Transverse colon (tissue), 4 donors: ENCODE data around the gene ESYT1. TPM values are rescaled to one million over a fixed set of nuclear protein-coding genes. Genes with fewer than 3 reads are reported as not detected.

ENCODE experiments used
- DNase-seq: peaks from one replicate; pipeline ENCODE4 v3.0.0-alpha.2; 2019
- H3K27ac ChIP-seq, 4 donors: fragments of 200-600 bp; sonication (generic); 2 replicates each; pipeline ENCODE4 v1.5.1; 2016 to 2018; ENCODE audit warnings: inconsistent platforms in 4 of 4
- H3K27me3 ChIP-seq: fragments of 200-600 bp; sonication (generic); 2 replicates; pipeline ENCODE4 v1.5.1; 2017; ENCODE audit warnings: inconsistent platforms
- H3K36me3 ChIP-seq, 4 donors: fragments of 200-600 bp; sonication (generic); 2 replicates each; pipeline ENCODE4 v1.5.1; 2017 to 2019; ENCODE audit warnings: inconsistent platforms in 4 of 4
- H3K4me1 ChIP-seq, 4 donors: fragments of 200-600 bp; sonication (generic); 2 replicates each; pipeline ENCODE4 v1.5.1; 2017 to 2020; ENCODE audit warnings: inconsistent platforms in 4 of 4
- H3K4me3 ChIP-seq, 4 donors: fragments of 200-600 bp; sonication (generic); 1 replicate in 1 of 4; 2 replicates in 3 of 4; pipeline versions ENCODE4 v1.5.1 to v1.6.1; 2017 to 2019; ENCODE audit warnings: inconsistent platforms in 4 of 4
- H3K9me3 ChIP-seq, 2 donors: fragments of 200-600 bp; sonication (generic); 2 replicates each; pipeline ENCODE4 v1.5.1; 2017 to 2019; ENCODE audit warnings: inconsistent platforms in 2 of 2
- EP300 ChIP-seq: sonication (generic); formaldehyde crosslinking; IDR thresholded peaks from one replicate; pipeline ENCODE4 v1.6.1; 2017; ENCODE audit warnings: antibody characterized with exemption, low read depth
- POLR2A ChIP-seq: fragments of 450-650 bp; IDR thresholded peaks from one replicate; pipeline ENCODE4 v1.6.1; 2016; ENCODE audit warnings: antibody characterized with exemption, mild to moderate bottlenecking, moderate library complexity
- POLR2AphosphoS5 ChIP-seq, 3 donors: sonication (generic); formaldehyde crosslinking; IDR thresholded peaks; one replicate each; pipeline ENCODE4 v1.6.1; 2016; ENCODE audit warnings: antibody characterized with exemption in 3 of 3
- WGBS, 2 donors: methylation state at CpG; one replicate each; pipeline ENCODE4 v1.1.5; 2018; ENCODE audit warnings: low coverage in 1 of 2; 5-methylcytosine and 5-hydroxymethylcytosine counted together
- in situ Hi-C, 4 donors: fragments of 200-750 bp; cut with MboI; loops; one replicate each; pipeline versions ENCODE4 v1.15.0 to v1.15.1; 2017; ENCODE audit warnings: low sequenced_read_pairs in 3 of 4, low pct_ligation_motif_present in 1 of 4, low pct_unique_long_range_greater_than_20kb in 1 of 4
- intact Hi-C: fragments of 100-400 bp; cut with DNase I; formaldehyde crosslinking; loops from one replicate; pipeline ENCODE4 v1.15.1; 2023; ENCODE audit warnings: low total_unique reads
- total RNA-seq, 4 donors: library from RNA; depleted of rRNA; stranded (reverse); fragments of >200 nt; gene quantifications; one replicate each; pipeline ENCODE4 v1.1.0, GENCODE V29; 2016
- TF ChIP-seq, protein P1 (sequence below), 5 experiments: fragments of 200-600 bp in 3 of 5; fragments of 450-650 bp in 2 of 5; sonication (generic) in 3 of 5; IDR thresholded peaks; 1 replicate in 2 of 5; 2 replicates in 3 of 5; pipeline ENCODE4 v1.5.1; 2016 to 2017; ENCODE audit warnings: antibody characterized with exemption in 5 of 5, inconsistent platforms in 3 of 5, mild to moderate bottlenecking in 2 of 5, moderate library complexity in 1 of 5

The ESYT1 gene
- total RNA-seq, 4 donors from 2014 or later: 94.2 to 133 (median 97.9) TPM

- TF ChIP-seq POLR2A: no peak
- TF ChIP-seq POLR2AphosphoS5 (IDR thresholded peaks at IDR 0.05): no peak
- Histone ChIP-seq H3K9me3 (no peaks in the 10 kb centered on the region), H3K4me3 (no peak overlapping the region), H3K36me3 (peaks cover 0 to 49% (median 20%) of the 10 kb centered on the region in 4 donors), H3K4me1 (peaks cover 7 to 32% (median 24%) of the 10 kb centered on the region in 4 donors), H3K27ac (no peak overlapping the region), H3K27me3 (no peaks in the 10 kb centered on the region)
- intact Hi-C loops (no loop called here), in situ Hi-C loops (no loop called here)
- no peak for DNase-seq
- 92 to 100% methylated on average over 3 of the region's 3 CpGs for WGBS, 2 donors
Observed at GRCh38 chr12:56107242-56107641, 20.8 kb upstream of the ESYT1 start.

GRCh38 chr12:56110571-56110970, 17.5 kb upstream of the ESYT1 start:
- peaks cover 0 to 54% (median 23%) of the 10 kb centered on the region in 4 donors for H3K36me3 ChIP-seq
- in situ Hi-C loops: loop anchor here in 2 of 4 donors (10.0 kb wide), 2 partner anchors 66 to 386 kb away; partner anchors contain the start of genes CD63 (in 1 of the 2), RDH5 (in 1 of the 2) and RPS26 (in 1 of the 2)

DNA sequence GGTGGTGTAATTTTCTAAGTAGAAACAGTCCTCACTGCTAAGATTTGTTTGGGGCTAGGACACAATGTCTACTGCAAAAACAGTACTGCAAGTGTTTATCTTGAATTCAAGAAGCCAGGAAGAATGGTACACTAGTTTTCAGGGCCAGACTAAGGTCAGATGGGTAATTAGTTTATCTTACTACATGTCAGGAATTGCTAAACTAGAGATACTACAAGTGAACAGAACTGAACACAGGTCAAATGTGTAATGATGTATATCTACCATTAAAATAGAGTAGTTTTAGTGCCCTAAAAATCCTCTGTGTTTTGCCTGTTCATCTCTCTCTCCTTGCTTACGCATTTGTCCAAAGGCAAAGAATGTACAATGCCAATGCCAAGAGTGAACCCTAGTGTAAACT, 14.0 kb upstream of the ESYT1 start:
- Histone ChIP-seq H3K9me3 (no peaks in the 10 kb centered on the region), H3K27me3 (no peaks in the 10 kb centered on the region), H3K27ac (no peak overlapping the region), H3K36me3 (peaks cover 0 to 34% (median 17%) of the 10 kb centered on the region in 4 donors), H3K4me3 (no peak overlapping the region), H3K4me1 (peaks cover 6 to 13% (median 8%) of the 10 kb centered on the region in 4 donors)
- intact Hi-C loops (no loop called here), in situ Hi-C loops (loop anchor here in 2 of 4 donors (10.0 kb wide), 2 partner anchors 69 to 389 kb away; partner anchors contain the start of genes CD63 (in 1 of the 2), RDH5 (in 1 of the 2) and RPS26 (in 1 of the 2))
- DNase-seq: no peak
- no peak for TF ChIP-seq POLR2A
- TF ChIP-seq EP300: no peak
- no peak for TF ChIP-seq POLR2AphosphoS5 (IDR thresholded peaks at IDR 0.05)
- TF ChIP-seq, protein P1, sequence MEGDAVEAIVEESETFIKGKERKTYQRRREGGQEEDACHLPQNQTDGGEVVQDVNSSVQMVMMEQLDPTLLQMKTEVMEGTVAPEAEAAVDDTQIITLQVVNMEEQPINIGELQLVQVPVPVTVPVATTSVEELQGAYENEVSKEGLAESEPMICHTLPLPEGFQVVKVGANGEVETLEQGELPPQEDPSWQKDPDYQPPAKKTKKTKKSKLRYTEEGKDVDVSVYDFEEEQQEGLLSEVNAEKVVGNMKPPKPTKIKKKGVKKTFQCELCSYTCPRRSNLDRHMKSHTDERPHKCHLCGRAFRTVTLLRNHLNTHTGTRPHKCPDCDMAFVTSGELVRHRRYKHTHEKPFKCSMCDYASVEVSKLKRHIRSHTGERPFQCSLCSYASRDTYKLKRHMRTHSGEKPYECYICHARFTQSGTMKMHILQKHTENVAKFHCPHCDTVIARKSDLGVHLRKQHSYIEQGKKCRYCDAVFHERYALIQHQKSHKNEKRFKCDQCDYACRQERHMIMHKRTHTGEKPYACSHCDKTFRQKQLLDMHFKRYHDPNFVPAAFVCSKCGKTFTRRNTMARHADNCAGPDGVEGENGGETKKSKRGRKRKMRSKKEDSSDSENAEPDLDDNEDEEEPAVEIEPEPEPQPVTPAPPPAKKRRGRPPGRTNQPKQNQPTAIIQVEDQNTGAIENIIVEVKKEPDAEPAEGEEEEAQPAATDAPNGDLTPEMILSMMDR (IDR thresholded peaks at IDR 0.05): no peak
- WGBS, 2 donors: 91 to 100% methylated on average over 1 of the region's 1 CpG

More at GRCh38 chr12:56110571-56110970, 17.5 kb upstream of the ESYT1 start:
- TF ChIP-seq, protein P1 (IDR thresholded peaks at IDR 0.05): no peak
- no peak for TF ChIP-seq EP300
- TF ChIP-seq POLR2AphosphoS5 (IDR thresholded peaks at IDR 0.05): no peak
- TF ChIP-seq POLR2A: no peak
- H3K27ac ChIP-seq: no peak overlapping the region
- intact Hi-C loops: no loop called here
- no peaks in the 10 kb centered on the region for H3K9me3 ChIP-seq
- DNase-seq: no peak
- no peaks in the 10 kb centered on the region for H3K27me3 ChIP-seq
- 92 to 95% methylated on average over 4 to 5 of the region's 5 CpGs for WGBS, 2 donors
- H3K4me3 ChIP-seq: no peak overlapping the region
- H3K4me1 ChIP-seq: peaks cover 6 to 18% (median 13%) of the 10 kb centered on the region in 4 donors

DNA sequence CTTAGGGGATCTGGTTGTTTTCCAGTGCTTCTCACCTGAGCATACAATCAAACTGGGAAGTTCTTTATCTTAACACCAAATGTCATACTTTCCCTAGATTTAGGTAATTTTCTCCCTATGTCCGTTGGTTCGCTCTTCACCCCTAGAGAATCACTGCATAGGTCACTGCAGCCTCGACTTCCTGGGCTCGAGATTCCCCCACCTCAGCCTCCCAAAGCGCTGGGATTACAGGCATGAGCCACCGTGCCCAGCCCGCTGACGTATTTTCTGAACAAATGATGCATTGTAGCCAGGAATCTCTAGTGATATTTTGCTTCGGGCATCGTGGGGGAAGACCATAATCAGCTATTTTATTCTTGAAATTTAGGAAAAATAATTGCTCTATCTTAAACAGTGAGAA, 12.7 kb upstream of the ESYT1 start:
- Histone ChIP-seq H3K36me3 (peaks cover 0 to 25% (median 11%) of the 10 kb centered on the region in 4 donors), H3K27ac (peak overlapping the region; percentile 91 to 99 (median 96)), H3K4me3 (peak overlapping the region in 3 of 4 donors; percentile 54 to 75 (median 63)), H3K27me3 (no peaks in the 10 kb centered on the region), H3K9me3 (no peaks in the 10 kb centered on the region), H3K4me1 (peaks cover 8 to 22% (median 20%) of the 10 kb centered on the region in 4 donors)
- in situ Hi-C loops (loop anchor here in 2 of 4 donors (10.0 kb wide), 2 partner anchors 71 to 391 kb away; partner anchors contain the start of genes CD63 (in 1 of the 2), RDH5 (in 1 of the 2) and RPS26 (in 1 of the 2)), intact Hi-C loops (no loop called here)
- 0 to 48% methylated on average over 2 to 10 of the region's 10 CpGs for WGBS, 2 donors
- TF ChIP-seq EP300 (no peak), POLR2A (no peak), POLR2AphosphoS5 (IDR thresholded peaks at IDR 0.05) (no peak)
- TF ChIP-seq, protein P1 (IDR thresholded peaks at IDR 0.05): no peak
- no peak for DNase-seq
